Ishikawa (cell line): ENCODE data around the gene KRI1.

ENCODE experiments used
- EGR1 ChIP-seq: IDR thresholded peaks from 2 replicates; pipeline ENCODE4 v1.6.1; 2012
- EP300 ChIP-seq: IDR thresholded peaks from 2 replicates; pipeline ENCODE4 v1.6.1; 2012; ENCODE audit warnings: borderline replicate concordance
- FOXM1 ChIP-seq: IDR thresholded peaks from 2 replicates; pipeline ENCODE4 v1.6.1; 2012; ENCODE audit warnings: low read depth, borderline replicate concordance
- RAD21 ChIP-seq: IDR thresholded peaks from 2 replicates; pipeline ENCODE4 v1.6.1; 2012; ENCODE audit warnings: low read depth
- TEAD4 ChIP-seq: IDR thresholded peaks from 2 replicates; pipeline ENCODE4 v1.6.1; 2012
- USF1 ChIP-seq: IDR thresholded peaks from 2 replicates; pipeline ENCODE4 v1.6.1; 2012
- YY1 ChIP-seq: IDR thresholded peaks from 2 replicates; pipeline ENCODE4 v1.6.1; 2012; ENCODE audit warnings: low read depth
- TF ChIP-seq, protein P1 (sequence below): IDR thresholded peaks from 2 replicates; pipeline ENCODE4 v1.6.1; 2012
- TF ChIP-seq, protein P2 (sequence below): IDR thresholded peaks from 2 replicates; pipeline ENCODE4 v1.6.1; 2012; ENCODE audit warnings: low read depth, mild to moderate bottlenecking

- TF ChIP-seq FOXM1 (no peak), TEAD4 (no peak), RAD21 (peak; percentile 78), EGR1 (no peak), USF1 (no peak), EP300 (no peak), YY1 (no peak)
- TF ChIP-seq, protein P1, sequence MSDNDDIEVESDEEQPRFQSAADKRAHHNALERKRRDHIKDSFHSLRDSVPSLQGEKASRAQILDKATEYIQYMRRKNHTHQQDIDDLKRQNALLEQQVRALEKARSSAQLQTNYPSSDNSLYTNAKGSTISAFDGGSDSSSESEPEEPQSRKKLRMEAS: no peak
- TF ChIP-seq, protein P2, sequence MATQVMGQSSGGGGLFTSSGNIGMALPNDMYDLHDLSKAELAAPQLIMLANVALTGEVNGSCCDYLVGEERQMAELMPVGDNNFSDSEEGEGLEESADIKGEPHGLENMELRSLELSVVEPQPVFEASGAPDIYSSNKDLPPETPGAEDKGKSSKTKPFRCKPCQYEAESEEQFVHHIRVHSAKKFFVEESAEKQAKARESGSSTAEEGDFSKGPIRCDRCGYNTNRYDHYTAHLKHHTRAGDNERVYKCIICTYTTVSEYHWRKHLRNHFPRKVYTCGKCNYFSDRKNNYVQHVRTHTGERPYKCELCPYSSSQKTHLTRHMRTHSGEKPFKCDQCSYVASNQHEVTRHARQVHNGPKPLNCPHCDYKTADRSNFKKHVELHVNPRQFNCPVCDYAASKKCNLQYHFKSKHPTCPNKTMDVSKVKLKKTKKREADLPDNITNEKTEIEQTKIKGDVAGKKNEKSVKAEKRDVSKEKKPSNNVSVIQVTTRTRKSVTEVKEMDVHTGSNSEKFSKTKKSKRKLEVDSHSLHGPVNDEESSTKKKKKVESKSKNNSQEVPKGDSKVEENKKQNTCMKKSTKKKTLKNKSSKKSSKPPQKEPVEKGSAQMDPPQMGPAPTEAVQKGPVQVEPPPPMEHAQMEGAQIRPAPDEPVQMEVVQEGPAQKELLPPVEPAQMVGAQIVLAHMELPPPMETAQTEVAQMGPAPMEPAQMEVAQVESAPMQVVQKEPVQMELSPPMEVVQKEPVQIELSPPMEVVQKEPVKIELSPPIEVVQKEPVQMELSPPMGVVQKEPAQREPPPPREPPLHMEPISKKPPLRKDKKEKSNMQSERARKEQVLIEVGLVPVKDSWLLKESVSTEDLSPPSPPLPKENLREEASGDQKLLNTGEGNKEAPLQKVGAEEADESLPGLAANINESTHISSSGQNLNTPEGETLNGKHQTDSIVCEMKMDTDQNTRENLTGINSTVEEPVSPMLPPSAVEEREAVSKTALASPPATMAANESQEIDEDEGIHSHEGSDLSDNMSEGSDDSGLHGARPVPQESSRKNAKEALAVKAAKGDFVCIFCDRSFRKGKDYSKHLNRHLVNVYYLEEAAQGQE: no peak
These were observed 15.3 kb upstream of the KRI1 start for GRCh38 chr19:10580979-10581631.
